DOHH2 (cell line): ENCODE measurements around the gene MAP1B.

ENCODE experiments used
- EZH2phosphoT487 ChIP-seq: fragments of 200-600 bp; sonication (generic); IDR thresholded peaks from 2 replicates; pipeline ENCODE4 v1.6.1; 2017; ENCODE audit warnings: borderline replicate concordance, mild to moderate bottlenecking, antibody characterized with exemption, low read length, moderate library complexity, mixed read lengths
- TF ChIP-seq, protein P1 (sequence below): fragments of 200-600 bp; sonication (generic); IDR thresholded peaks from one replicate; pipeline ENCODE4 v1.5.1; 2014; ENCODE audit warnings: antibody characterized with exemption, mild to moderate bottlenecking, low read depth, low read length; ENCODE audit not compliant: poor library complexity, severe bottlenecking

DNA sequence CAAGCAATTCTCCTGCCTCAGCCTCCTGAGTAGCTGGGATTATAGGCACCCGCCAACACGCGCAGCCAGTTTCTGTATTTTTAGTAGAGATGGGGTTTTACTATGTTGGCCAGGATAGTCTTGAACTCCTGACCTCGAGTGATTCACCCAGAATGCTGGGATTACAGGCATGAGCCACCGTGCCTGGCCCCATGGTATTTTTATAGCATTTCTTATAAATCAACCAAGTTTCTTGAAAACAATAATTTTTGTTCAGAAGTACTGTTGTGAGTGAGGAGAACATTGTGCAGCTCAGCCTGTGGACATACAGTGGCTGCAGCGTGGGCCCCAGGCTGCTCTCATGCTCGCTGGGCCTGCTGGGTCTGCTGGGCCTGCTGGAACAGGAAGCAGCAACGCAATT, 45.3 kb downstream of the MAP1B start:
- TF ChIP-seq, protein P1, sequence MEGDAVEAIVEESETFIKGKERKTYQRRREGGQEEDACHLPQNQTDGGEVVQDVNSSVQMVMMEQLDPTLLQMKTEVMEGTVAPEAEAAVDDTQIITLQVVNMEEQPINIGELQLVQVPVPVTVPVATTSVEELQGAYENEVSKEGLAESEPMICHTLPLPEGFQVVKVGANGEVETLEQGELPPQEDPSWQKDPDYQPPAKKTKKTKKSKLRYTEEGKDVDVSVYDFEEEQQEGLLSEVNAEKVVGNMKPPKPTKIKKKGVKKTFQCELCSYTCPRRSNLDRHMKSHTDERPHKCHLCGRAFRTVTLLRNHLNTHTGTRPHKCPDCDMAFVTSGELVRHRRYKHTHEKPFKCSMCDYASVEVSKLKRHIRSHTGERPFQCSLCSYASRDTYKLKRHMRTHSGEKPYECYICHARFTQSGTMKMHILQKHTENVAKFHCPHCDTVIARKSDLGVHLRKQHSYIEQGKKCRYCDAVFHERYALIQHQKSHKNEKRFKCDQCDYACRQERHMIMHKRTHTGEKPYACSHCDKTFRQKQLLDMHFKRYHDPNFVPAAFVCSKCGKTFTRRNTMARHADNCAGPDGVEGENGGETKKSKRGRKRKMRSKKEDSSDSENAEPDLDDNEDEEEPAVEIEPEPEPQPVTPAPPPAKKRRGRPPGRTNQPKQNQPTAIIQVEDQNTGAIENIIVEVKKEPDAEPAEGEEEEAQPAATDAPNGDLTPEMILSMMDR = no peak
- no peak for TF ChIP-seq EZH2phosphoT487
